LNCaP clone FGC (cell line): ENCODE data around the gene TUBB1.
"Not testable (repeated sequence)": the region's sequence is repeated elsewhere in the genome, so short reads cannot be mapped to it uniquely, and the experiment has no call there.

Experiments
- DNase-seq: peaks from one replicate; pipeline ENCODE4 v3.0.0-alpha.2; 2011; ENCODE audit warnings: low read depth
- H3K4me3 ChIP-seq: 2 replicates; pipeline ENCODE4 v1.5.1; 2011; ENCODE audit warnings: mild to moderate bottlenecking, low read depth, low read length, control low read depth
- TF ChIP-seq, protein P1 (sequence below): IDR thresholded peaks from 2 replicates; pipeline ENCODE4 v1.5.1; 2012; ENCODE audit warnings: mild to moderate bottlenecking; ENCODE audit not compliant: control insufficient read depth, insufficient read depth; ENCODE audit errors: extremely low read depth

TUBB1 gene

DNA sequence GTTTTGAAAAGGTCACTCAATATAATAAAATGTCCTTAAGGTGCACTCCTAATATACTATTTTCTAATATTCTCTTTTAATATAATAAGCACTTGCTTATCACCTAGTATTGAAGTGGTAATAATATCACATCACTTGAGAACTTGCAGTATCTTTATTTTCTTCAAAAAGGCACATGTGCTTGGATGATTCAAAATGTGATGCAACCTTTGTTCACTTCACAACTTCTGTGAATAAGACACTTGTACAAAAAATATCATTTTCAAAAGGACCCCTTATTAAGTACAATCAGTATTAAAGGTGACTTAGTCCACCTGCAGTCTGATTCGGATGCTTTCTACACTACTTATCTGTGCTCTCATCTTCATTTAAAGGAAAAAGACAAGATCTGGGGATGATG, 20.0 kb downstream of the TUBB1 start:
- TF ChIP-seq, protein P1, sequence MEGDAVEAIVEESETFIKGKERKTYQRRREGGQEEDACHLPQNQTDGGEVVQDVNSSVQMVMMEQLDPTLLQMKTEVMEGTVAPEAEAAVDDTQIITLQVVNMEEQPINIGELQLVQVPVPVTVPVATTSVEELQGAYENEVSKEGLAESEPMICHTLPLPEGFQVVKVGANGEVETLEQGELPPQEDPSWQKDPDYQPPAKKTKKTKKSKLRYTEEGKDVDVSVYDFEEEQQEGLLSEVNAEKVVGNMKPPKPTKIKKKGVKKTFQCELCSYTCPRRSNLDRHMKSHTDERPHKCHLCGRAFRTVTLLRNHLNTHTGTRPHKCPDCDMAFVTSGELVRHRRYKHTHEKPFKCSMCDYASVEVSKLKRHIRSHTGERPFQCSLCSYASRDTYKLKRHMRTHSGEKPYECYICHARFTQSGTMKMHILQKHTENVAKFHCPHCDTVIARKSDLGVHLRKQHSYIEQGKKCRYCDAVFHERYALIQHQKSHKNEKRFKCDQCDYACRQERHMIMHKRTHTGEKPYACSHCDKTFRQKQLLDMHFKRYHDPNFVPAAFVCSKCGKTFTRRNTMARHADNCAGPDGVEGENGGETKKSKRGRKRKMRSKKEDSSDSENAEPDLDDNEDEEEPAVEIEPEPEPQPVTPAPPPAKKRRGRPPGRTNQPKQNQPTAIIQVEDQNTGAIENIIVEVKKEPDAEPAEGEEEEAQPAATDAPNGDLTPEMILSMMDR: no peak
- DNase-seq: no peak
- no peak overlapping the region for H3K4me3 ChIP-seq

DNA sequence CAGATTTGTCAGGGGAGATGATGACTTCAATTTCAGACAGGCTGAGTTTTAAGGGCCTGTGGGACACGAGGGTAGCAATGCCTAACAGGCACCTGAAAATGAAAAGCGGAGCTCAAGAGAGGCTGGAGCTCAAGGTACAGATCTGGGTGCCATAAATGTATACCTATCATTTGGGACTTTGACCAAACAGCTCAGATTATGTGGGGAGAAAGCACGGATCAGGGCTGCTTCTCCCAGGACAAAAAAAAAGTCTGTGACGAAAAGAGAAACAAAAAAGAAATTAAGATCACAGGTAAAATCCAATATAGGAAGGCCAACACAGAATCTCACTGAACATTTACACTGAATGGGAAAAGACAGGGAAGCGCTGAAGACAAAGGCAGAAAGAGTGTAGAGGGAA, 21.4 kb downstream of the TUBB1 start:
- TF ChIP-seq, protein P1: no peak
- no peak overlapping the region; the same call in 1 of the 2 replicates for H3K4me3 ChIP-seq
- no peak for DNase-seq

DNA sequence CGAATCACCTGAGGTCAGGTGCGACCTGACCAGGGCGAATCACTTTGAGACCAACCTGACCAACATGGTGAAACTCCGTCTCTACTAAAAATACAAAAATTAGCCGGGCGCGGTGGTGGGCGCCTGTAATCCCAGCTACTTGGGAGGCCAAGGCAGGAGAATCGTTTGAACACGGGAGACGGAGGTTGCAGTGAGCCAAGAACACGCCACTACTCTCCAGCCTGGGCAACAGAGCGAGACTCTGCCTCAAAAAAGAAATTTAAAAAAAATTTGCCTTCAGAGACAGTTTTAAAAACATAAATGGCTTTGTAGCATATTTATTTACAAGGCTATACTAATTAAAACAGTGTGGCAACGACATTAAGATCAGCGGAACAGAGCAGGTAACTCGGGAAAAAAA, 22.3 kb downstream of the TUBB1 start:
- DNase-seq: not testable (repeated sequence)
- H3K4me3 ChIP-seq: peak overlapping the region; percentile 86

DNA sequence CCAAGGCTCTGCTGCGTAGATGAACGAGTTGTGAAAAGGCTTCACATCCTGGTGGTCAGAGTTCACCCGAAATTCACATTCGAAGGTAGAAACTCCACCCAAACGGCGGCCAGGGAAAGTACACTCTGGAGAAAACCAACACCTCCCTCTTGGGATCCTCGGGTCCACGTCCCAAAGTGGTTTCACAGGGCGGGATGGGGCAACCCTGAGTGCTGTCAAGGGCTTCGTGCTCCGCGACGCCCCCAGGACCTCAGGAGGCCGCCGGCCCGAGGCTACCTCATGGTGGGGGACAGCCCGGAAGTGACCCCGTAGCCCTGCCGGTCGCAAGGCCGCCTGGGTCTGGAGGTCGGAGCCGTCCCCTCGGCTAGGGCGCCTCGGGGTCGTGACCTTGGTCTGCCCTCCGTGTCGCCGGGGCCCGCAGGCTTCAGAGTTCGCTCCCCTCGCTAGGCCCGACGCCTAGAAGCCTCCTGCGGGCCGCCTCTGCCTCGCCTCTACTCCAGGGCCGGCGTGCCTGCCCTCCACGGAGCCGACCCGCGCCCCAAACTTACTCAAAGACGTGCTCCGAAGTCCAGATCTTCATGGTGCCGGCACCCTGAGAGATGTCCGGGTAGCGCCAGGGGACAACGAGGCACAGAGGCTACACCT, 23.0 kb downstream of the TUBB1 start, which contains the start of gene PRELID3B:
PRELID3B (minus strand) TSS at position 636 of the 645 bp plus-strand sequence; CDS start at position 580, 56 bp downstream.
- peak within 1 kb of the TSS; percentile 86 for H3K4me3 ChIP-seq
- TF ChIP-seq, protein P1: no peak
- no peak for DNase-seq

DNA sequence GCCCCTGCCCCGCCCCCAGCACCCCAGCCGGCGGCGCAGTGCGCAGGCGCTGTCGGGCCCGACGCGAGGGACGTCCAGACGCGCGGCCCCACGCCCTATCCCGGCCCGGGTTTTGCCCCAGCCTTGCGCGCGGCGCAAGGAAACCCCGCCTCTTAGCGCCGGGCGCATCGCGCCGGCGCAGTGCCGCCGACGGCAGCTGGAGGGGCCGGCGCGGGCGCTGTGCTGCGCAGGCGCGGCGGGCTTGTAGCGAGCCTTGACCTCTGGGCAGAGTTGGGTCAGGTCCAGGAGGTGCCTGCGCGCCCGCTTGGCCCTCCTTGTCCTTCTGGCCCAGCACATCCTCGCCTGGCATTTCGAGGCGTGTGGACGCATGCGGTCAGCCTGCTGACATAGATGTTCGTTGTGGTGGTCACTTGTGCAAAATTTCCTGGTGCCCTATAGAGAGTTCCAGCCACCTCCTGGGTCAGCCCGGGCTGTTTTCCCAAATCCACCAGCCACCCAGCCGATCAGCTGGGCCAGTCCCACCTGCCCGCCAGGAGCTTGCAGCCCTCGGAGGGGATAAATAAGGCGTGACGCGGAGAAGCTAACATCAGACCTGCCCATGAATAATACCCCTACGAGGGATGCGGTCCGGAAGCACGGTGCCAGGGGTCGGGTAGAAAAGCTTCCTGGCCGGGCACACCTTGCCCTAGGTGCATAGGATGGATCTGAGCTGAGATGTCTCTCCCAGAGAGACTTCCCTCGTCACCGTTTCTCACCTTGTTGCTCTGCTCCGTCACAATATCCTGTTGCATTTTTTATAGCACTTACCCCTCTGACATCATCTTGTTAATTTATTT, 23.8 kb downstream of the TUBB1 start:
- TF ChIP-seq, protein P1: no peak
- DNase-seq: peak; percentile 67
- H3K4me3 ChIP-seq: peak overlapping the region; percentile 86

DNA sequence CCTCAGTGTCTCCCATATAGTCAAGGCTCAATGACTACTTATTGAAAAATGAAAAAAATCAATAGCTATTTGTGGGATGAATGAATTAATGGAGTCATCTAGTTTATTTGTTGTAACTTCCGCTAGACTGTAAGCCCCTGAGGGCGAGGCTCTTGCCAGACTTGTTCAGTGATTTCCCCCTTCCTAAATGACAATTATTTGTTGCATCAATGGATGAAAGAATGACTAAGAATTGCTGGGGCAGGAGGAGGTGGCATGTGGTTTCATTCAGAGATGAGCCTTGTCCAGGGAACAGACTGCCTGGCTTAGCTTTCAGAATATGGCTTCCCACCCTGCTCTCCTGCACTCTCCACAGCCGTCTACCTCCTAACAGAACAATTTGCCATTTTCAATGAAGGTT, 24.5 kb downstream of the TUBB1 start:
- H3K4me3 ChIP-seq: no peak overlapping the region
- DNase-seq: no peak
- TF ChIP-seq, protein P1: no peak

DNA sequence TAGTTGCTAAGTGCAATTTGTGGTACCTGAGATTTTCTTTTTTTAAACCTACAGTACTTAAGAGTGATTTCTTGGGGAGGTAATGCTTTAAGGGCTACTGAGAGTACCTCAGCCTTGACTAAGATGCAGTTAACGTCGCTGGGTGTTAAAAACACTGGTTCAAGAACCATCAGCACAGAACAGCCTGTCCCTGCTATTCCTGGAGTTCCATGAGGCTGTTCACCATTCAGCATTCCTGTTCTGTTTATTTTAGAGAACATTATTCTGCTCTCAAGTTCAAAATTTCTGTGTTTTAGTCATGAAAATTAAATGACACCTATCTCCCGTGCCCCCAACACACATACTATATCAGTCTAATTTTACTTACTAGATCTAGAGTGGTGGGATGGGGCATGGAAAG, 25.1 kb downstream of the TUBB1 start:
- TF ChIP-seq, protein P1: no peak
- no peak for DNase-seq
- H3K4me3 ChIP-seq: no peak overlapping the region
